CMK (cell line): ENCODE data around the gene IWS1.
"Not testable (repeated sequence)": the region's sequence is repeated elsewhere in the genome, so short reads cannot be mapped to it uniquely, and the experiment has no call there.

Source experiments
- DNase-seq: peaks from one replicate; pipeline ENCODE4 v3.0.0-alpha.2; 2010; ENCODE audit warnings: low read depth

Gene IWS1

GRCh38 chr2:127454595-127455565 lies 71.4 kb downstream of the IWS1 start:
- no peak for DNase-seq

- peak; percentile 15 for DNase-seq
Measured at GRCh38 chr2:127453392-127454171, 72.7 kb downstream of the IWS1 start.

GRCh38 chr2:127453013-127453391 lies 73.3 kb downstream of the IWS1 start:
- no peak for DNase-seq

- DNase-seq: not testable (repeated sequence)
Measured at GRCh38 chr2:127452423-127452822, 73.9 kb downstream of the IWS1 start.

GRCh38 chr2:127451981-127452380 lies 74.3 kb downstream of the IWS1 start:
- DNase-seq: no peak

GRCh38 chr2:127449898-127450297 lies 76.4 kb downstream of the IWS1 start:
- no peak for DNase-seq

GRCh38 chr2:127449414-127449813 lies 76.9 kb downstream of the IWS1 start:
- no peak for DNase-seq

GRCh38 chr2:127448526-127448925 lies 77.8 kb downstream of the IWS1 start:
- no peak for DNase-seq

GRCh38 chr2:127439343-127439742 lies 86.9 kb downstream of the IWS1 start:
- no peak for DNase-seq

- no peak for DNase-seq
Measured at GRCh38 chr2:127437781-127438726, 88.2 kb downstream of the IWS1 start.

- no peak for DNase-seq
Measured at GRCh38 chr2:127437056-127437455, 89.2 kb downstream of the IWS1 start.

- DNase-seq: no peak
Measured at GRCh38 chr2:127434515-127434914, 91.8 kb downstream of the IWS1 start.

GRCh38 chr2:127431408-127432023 lies 94.8 kb downstream of the IWS1 start:
- no peak for DNase-seq
